ENCODE data around the gene HEXB. TPM values are rescaled to one million over a fixed set of nuclear protein-coding genes. Genes with fewer than 3 reads are reported as not detected.

The HEXB gene
- total and polyA plus RNA-seq, 2 donors (not counting 1 experiment from before 2014, with no cell fraction given) = 203 to 245 TPM

DNA sequence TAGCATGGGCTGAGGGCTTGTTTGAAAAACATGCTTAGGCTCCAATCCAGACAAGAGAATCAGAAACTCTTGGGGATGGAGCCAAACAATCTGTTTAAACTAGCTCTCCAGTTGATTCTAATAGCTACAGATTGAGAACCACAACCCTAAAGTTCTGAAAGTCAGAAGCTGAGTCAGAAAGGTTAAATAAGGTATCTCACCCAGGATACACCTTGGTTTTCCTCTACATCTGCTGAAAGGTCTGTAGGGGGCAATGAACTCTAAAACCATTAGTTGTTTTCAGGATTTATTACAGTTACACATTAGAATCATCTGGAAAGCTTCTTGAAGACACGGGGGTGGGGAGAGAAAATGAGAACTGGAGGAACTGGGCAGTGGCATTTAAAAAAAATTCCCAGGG lies 76.2 kb downstream of the HEXB start:
- Histone ChIP-seq H3K79me2 (ENCODE audit: control insufficient read depth, insufficient read depth, low read length) (peaks cover 18% of the 10 kb centered on the region), H4K20me1 (ENCODE audit: control insufficient read depth, extremely low read depth, insufficient read depth, low read length) (no peaks in the 10 kb centered on the region), H3K36me3 (ENCODE audit: control insufficient read depth, insufficient read depth, low read length) (peaks cover 7% of the 10 kb centered on the region), H3K4me3 (replicated peaks in 1 of 4; ENCODE audit: control extremely low read depth in 1 of 4, insufficient read depth in 1 of 4, low read depth in 3 of 4, low read length in 4 of 4) (no peak overlapping the region), H3K9ac (ENCODE audit: insufficient read depth, low read length) (no peak overlapping the region), H3K9me3 (ENCODE audit: control insufficient read depth, insufficient read depth, low read depth, low read length) (no peaks in the 10 kb centered on the region), H3K27ac (ENCODE audit: insufficient read depth, low read length) (no peak overlapping the region), H3K4me1 (ENCODE audit: control insufficient read depth, extremely low read depth, insufficient read depth, low read length) (peaks cover 5% of the 10 kb centered on the region), H3K4me2 (ENCODE audit: extremely low read depth, insufficient read depth, low read length) (no peak overlapping the region), H2AFZ (ENCODE audit: low read length) (no peak overlapping the region), H3K27me3 (ENCODE audit: control insufficient read depth, insufficient read depth, low read length) (no peaks in the 10 kb centered on the region)
- DNase-seq (ENCODE audit: low read depth in 2 of 2) = no peak
- no peak for TF ChIP-seq EZH2 (IDR thresholded peaks at IDR 0.05; ENCODE audit: low read length, missing control alignments)
- TF ChIP-seq, protein P1, sequence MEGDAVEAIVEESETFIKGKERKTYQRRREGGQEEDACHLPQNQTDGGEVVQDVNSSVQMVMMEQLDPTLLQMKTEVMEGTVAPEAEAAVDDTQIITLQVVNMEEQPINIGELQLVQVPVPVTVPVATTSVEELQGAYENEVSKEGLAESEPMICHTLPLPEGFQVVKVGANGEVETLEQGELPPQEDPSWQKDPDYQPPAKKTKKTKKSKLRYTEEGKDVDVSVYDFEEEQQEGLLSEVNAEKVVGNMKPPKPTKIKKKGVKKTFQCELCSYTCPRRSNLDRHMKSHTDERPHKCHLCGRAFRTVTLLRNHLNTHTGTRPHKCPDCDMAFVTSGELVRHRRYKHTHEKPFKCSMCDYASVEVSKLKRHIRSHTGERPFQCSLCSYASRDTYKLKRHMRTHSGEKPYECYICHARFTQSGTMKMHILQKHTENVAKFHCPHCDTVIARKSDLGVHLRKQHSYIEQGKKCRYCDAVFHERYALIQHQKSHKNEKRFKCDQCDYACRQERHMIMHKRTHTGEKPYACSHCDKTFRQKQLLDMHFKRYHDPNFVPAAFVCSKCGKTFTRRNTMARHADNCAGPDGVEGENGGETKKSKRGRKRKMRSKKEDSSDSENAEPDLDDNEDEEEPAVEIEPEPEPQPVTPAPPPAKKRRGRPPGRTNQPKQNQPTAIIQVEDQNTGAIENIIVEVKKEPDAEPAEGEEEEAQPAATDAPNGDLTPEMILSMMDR (conservative IDR thresholded peaks at IDR 0.05 in 1 of 2, IDR thresholded peaks at IDR 0.05 in 1 of 2; ENCODE audit: low read depth in 1 of 2, low read length in 2 of 2) = no peak

DNA sequence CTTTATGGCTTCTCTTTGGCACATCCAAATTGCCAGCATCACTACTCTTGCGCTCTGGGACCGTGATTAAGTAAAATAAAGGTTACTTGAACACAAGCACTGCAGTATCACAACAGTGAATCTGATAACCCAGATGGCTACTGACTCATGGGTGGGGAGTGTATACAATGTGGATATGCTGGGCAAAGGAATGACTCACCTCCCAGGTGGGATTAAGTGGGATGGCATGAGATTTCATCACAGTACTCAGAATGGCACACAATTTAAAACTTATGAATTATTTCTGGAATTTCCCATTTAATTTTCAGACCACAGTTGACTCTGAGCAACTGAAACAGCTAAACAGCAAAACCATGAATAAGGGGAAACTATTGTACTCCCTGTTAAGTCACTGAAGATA lies 77.6 kb downstream of the HEXB start:
- Histone ChIP-seq H3K4me3 (replicated peaks in 1 of 4; ENCODE audit: control extremely low read depth in 1 of 4, insufficient read depth in 1 of 4, low read depth in 3 of 4, low read length in 4 of 4) (no peak overlapping the region), H3K9ac (ENCODE audit: insufficient read depth, low read length) (no peak overlapping the region), H3K79me2 (ENCODE audit: control insufficient read depth, insufficient read depth, low read length) (peaks cover 31% of the 10 kb centered on the region), H3K4me1 (ENCODE audit: control insufficient read depth, extremely low read depth, insufficient read depth, low read length) (peaks cover 5% of the 10 kb centered on the region), H3K36me3 (ENCODE audit: control insufficient read depth, insufficient read depth, low read length) (peaks cover 7% of the 10 kb centered on the region), H3K27me3 (ENCODE audit: control insufficient read depth, insufficient read depth, low read length) (no peaks in the 10 kb centered on the region), H3K27ac (ENCODE audit: insufficient read depth, low read length) (no peak overlapping the region), H3K4me2 (ENCODE audit: extremely low read depth, insufficient read depth, low read length) (peak overlapping the region; percentile 38), H3K9me3 (ENCODE audit: control insufficient read depth, insufficient read depth, low read depth, low read length) (no peaks in the 10 kb centered on the region), H4K20me1 (ENCODE audit: control insufficient read depth, extremely low read depth, insufficient read depth, low read length) (no peaks in the 10 kb centered on the region), H2AFZ (ENCODE audit: low read length) (no peak overlapping the region)
- DNase-seq (ENCODE audit: low read depth in 2 of 2) = peak; percentile 37 to 83
- no peak for TF ChIP-seq EZH2 (IDR thresholded peaks at IDR 0.05; ENCODE audit: low read length, missing control alignments)
- TF ChIP-seq, protein P1 (conservative IDR thresholded peaks at IDR 0.05 in 1 of 2, IDR thresholded peaks at IDR 0.05 in 1 of 2; ENCODE audit: low read depth in 1 of 2, low read length in 2 of 2) = no peak

DNA sequence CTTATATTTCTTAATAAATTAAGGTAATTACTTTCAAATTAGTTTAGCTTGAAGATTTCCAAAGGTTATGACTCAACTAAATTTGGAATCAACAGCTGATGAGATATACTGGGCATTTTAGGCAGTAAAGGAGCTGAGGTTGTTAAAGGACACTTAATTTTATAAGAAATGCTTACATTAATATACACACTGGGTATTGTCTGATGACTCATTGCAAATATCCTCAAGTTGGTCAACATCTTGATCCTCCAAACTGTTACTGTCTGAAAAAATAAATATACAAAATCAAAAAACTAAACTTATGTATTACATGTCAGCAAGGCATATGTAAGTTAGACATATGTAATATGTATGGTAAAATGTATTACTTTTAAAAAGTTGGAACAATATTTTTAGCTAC lies 78.5 kb downstream of the HEXB start:
- H3K27ac ChIP-seq (ENCODE audit: insufficient read depth, low read length) = peak overlapping the region; percentile 19
- H2AFZ ChIP-seq (ENCODE audit: low read length) = no peak overlapping the region
- TF ChIP-seq, protein P1 (conservative IDR thresholded peaks at IDR 0.05 in 1 of 2, IDR thresholded peaks at IDR 0.05 in 1 of 2; ENCODE audit: low read depth in 1 of 2, low read length in 2 of 2) = no peak
- no peak for TF ChIP-seq EZH2 (IDR thresholded peaks at IDR 0.05; ENCODE audit: low read length, missing control alignments)
- no peak overlapping the region for H3K4me3 ChIP-seq (replicated peaks in 1 of 4; ENCODE audit: control extremely low read depth in 1 of 4, insufficient read depth in 1 of 4, low read depth in 3 of 4, low read length in 4 of 4)
- no peak for DNase-seq (ENCODE audit: low read depth in 2 of 2)
- H3K4me2 ChIP-seq (ENCODE audit: extremely low read depth, insufficient read depth, low read length) = no peak overlapping the region
- H3K9me3 ChIP-seq (ENCODE audit: control insufficient read depth, insufficient read depth, low read depth, low read length) = no peaks in the 10 kb centered on the region
- no peaks in the 10 kb centered on the region for H3K27me3 ChIP-seq (ENCODE audit: control insufficient read depth, insufficient read depth, low read length)
- H3K9ac ChIP-seq (ENCODE audit: insufficient read depth, low read length) = no peak overlapping the region
- peaks cover 40% of the 10 kb centered on the region for H3K79me2 ChIP-seq (ENCODE audit: control insufficient read depth, insufficient read depth, low read length)
- H4K20me1 ChIP-seq (ENCODE audit: control insufficient read depth, extremely low read depth, insufficient read depth, low read length) = no peaks in the 10 kb centered on the region
- peaks cover 7% of the 10 kb centered on the region for H3K4me1 ChIP-seq (ENCODE audit: control insufficient read depth, extremely low read depth, insufficient read depth, low read length)
- peaks cover 2% of the 10 kb centered on the region for H3K36me3 ChIP-seq (ENCODE audit: control insufficient read depth, insufficient read depth, low read length)
